Activated T-helper 17 cell treated with anti-CD3 and anti-CD28 coated beads, Interleukin-2, amount 50 U/mL, for 72 hours (primary cell): ENCODE measurements around the gene CFAP53. TPM values are rescaled to one million over a fixed set of nuclear protein-coding genes. Genes with fewer than 3 reads are reported as not detected.
A peak's percentile ranks its signal among the peaks of the same experiment; 100 is the strongest.
"Not testable (repeated sequence)": the region's sequence is repeated elsewhere in the genome, so short reads cannot be mapped to it uniquely, and the experiment has no call there.

ENCODE experiments used
- ATAC-seq: fragments of 150-1000 bp; cut with Tn5 transposase; replicated peaks from 2 replicates; pipeline ENCODE4 v1.10.0; 2021; ENCODE audit warnings: mild to moderate bottlenecking, moderate library complexity
- H3K27ac Mint-ChIP-seq: one replicate; pipeline ENCODE4 v1.8.0; 2022; ENCODE audit warnings: mixed read lengths
- H3K27me3 Mint-ChIP-seq: one replicate; pipeline ENCODE4 v1.8.0; 2022; ENCODE audit warnings: mixed read lengths
- H3K36me3 Mint-ChIP-seq: one replicate; pipeline ENCODE4 v1.8.0; 2022; ENCODE audit warnings: low read depth, mild to moderate bottlenecking, mixed read lengths
- H3K4me1 Mint-ChIP-seq: one replicate; pipeline ENCODE4 v1.8.0; 2022; ENCODE audit warnings: mixed read lengths
- H3K4me3 Mint-ChIP-seq: one replicate; pipeline ENCODE4 v1.8.0; 2022; ENCODE audit warnings: mild to moderate bottlenecking, mixed read lengths
- H3K9me3 Mint-ChIP-seq: one replicate; pipeline ENCODE4 v1.8.0; 2022; ENCODE audit warnings: mixed read lengths
- total RNA-seq, 2 donors: library from RNA; stranded (reverse); gene quantifications; one replicate each; pipeline ENCODE4 v1.2.3, GENCODE V29; 2022

CFAP53 gene
- total RNA-seq, 2 donors from 2014 or later = 0.61 to 3.0 TPM

DNA sequence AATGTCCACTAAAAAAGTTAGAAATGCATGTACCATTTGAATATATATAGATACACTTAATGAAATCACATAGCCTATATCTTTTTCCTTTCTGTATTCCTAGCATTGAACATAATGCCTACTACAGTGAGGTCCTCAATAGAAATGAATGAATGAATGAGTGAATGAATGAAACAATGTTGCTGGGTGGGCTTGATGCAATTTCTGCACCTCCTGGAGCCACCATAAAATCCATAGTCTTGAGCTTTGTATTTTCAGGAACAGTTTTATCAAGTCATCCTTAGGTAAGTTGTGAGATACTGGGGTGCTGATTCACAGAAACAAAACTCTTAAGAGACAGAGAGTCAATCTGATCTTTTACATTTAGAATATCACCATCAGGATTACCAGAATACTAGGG lies 3.3 kb downstream of the CFAP53 start:
- Mint-ChIP-seq H3K27ac (no peak overlapping the region), H3K27me3 (peaks cover 7% of the 10 kb centered on the region), H3K4me3 (no peak overlapping the region)

DNA sequence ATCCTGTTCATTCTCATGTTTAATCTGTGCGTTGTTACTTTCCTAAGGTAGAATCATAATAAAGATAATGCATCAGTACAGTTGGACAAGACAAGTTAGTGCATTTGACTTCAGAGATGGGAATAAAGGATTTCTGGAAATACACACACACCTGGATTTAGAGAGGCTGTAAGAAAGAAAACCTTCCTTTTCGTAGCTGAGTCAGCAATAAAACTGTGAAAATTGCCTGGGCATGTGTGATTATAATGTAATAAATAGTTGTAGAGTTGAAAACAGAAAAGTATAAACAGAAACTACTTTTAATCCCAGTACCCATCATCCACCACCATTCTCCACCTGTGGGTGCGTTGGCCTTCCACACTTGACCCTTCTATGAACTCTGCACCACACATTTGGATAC lies 15.4 kb downstream of the CFAP53 start:
- no peak for ATAC-seq
- Mint-ChIP-seq H3K4me1 (no peaks in the 10 kb centered on the region), H3K9me3 (no peaks in the 10 kb centered on the region)

More for the DNA sequence above, 3.3 kb downstream of the CFAP53 start:
- no peak for ATAC-seq
- Mint-ChIP-seq H3K9me3 (no peaks in the 10 kb centered on the region), H3K4me1 (peaks cover 7% of the 10 kb centered on the region), H3K36me3 (no peaks in the 10 kb centered on the region)

DNA sequence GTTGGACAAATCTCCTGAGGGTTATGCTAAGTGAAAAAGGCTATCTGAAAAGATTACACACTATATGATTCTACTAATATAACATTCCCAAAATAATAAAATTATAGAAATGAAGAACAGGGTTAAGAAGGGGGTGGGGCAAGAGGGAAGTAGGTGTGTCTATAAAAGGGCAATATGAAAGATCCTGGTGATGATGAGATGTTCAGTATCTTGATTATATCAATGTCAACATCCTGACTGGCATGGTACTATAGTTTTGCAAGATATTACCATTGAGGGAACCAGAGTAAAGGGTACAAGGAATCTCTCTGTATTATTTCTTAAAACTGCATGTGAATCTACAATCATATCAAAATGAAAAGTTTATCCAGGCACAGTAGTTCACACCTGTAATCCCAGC lies 16.7 kb downstream of the CFAP53 start:
- no peaks in the 10 kb centered on the region for H3K27me3 Mint-ChIP-seq
- no peak overlapping the region for H3K27ac Mint-ChIP-seq
- no peaks in the 10 kb centered on the region for H3K9me3 Mint-ChIP-seq
- ATAC-seq = no peak
- H3K4me3 Mint-ChIP-seq = no peak overlapping the region
- H3K4me1 Mint-ChIP-seq = no peaks in the 10 kb centered on the region
- no peaks in the 10 kb centered on the region for H3K36me3 Mint-ChIP-seq

More for the DNA sequence above, 15.4 kb downstream of the CFAP53 start:
- Mint-ChIP-seq H3K36me3 (no peaks in the 10 kb centered on the region), H3K4me3 (no peak overlapping the region), H3K27ac (no peak overlapping the region), H3K27me3 (no peaks in the 10 kb centered on the region)

DNA sequence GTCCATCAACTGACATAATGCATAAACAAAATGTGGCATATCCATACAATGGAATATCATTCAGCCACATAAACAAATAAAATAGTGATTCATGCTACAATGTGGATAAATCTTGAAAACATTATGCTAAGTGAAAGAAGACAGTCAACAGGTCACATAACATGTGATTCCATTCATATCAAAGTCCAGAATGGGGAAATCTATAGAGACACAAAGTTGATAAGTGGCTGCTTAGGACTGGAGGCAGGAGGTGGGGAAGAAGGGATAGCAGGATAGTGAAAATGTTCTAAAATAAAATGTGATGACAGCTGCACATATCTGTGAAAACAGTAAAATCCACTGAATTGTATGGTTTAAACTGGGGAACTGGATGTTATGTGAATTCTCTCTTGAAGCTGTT lies 18.7 kb downstream of the CFAP53 start:
- H3K36me3 Mint-ChIP-seq = no peaks in the 10 kb centered on the region
- H3K27ac Mint-ChIP-seq = no peak overlapping the region
- ATAC-seq = no peak
- H3K9me3 Mint-ChIP-seq = no peaks in the 10 kb centered on the region
- H3K4me3 Mint-ChIP-seq = no peak overlapping the region
- no peaks in the 10 kb centered on the region for H3K27me3 Mint-ChIP-seq
- H3K4me1 Mint-ChIP-seq = no peaks in the 10 kb centered on the region

DNA sequence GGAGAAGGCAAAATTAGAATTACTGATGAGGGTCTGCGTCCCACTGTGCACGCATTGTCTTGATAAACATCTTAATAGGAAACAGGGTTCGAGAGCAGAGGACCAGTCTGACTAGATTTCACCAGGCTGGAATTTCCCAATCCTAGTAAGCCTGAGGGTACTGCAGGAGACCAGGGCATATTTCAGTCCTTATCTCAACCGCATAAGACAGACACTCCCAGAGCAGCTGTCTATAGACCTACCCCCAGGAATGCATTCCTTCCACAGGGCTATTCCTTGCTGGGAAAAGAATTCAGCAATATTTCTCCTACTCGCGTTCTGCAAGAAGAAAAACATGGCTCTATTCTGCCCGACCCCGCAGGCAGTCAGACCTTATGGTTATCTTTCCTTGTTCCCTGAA lies 24.5 kb downstream of the CFAP53 start:
- H3K4me3 Mint-ChIP-seq, H3K27me3 Mint-ChIP-seq, H3K36me3 Mint-ChIP-seq, H3K27ac Mint-ChIP-seq, H3K4me1 Mint-ChIP-seq, ATAC-seq: not testable (repeated sequence)
- H3K9me3 Mint-ChIP-seq = peaks cover 10% of the 10 kb centered on the region

DNA sequence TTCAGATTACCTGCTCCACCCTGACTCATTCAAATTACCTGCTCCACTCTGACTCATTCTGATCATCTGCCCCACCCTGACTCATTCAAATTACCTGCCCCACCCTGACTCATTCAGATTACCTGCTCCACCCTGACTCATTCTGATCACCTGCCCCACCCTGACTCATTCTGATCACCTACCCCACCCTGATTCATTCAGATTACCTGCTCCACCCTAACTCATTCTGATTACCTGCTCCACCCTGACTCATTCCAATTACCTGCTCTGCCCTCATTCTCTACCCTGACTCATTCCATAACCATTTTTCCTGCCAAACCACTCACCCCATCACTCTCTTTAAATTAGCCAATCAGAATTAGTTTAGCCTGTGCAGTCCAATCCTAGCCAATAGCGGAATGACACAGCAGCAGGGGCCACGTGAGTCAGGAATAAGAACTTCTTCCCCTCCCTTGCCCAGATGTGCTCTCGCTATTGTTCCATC lies 26.2 kb downstream of the CFAP53 start:
- Mint-ChIP-seq H3K4me3 (no peak overlapping the region), H3K27me3 (peaks cover 8% of the 10 kb centered on the region), H3K4me1 (peaks cover 8% of the 10 kb centered on the region), H3K9me3 (peaks cover 10% of the 10 kb centered on the region), H3K36me3 (peaks cover 8% of the 10 kb centered on the region), H3K27ac (peak overlapping the region; percentile 57)
- ATAC-seq = peak; percentile 85

DNA sequence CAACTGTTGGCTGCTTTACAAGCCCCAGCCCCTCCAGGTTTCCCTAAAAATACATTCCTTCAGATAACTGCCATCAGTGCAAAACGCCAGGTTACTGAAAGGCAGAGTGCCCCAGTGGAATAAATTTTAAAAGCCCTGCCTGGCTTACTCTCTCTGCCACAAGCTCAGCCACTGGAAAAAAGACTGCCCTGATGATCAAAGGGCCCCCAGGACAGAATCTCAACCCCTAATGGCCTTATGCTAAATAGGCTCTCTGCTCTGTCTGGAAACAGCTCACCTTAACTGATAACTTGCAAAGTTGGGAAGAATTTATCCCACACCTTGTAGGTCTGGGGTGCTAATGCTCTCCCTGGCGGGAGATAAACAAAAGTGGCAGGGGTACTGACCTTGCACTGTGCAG lies 33.9 kb downstream of the CFAP53 start:
- Mint-ChIP-seq H3K4me3 (no peak overlapping the region), H3K9me3 (no peaks in the 10 kb centered on the region), H3K4me1 (no peaks in the 10 kb centered on the region), H3K27ac (no peak overlapping the region), H3K27me3 (peaks cover 14% of the 10 kb centered on the region), H3K36me3 (no peaks in the 10 kb centered on the region)
- no peak for ATAC-seq

DNA sequence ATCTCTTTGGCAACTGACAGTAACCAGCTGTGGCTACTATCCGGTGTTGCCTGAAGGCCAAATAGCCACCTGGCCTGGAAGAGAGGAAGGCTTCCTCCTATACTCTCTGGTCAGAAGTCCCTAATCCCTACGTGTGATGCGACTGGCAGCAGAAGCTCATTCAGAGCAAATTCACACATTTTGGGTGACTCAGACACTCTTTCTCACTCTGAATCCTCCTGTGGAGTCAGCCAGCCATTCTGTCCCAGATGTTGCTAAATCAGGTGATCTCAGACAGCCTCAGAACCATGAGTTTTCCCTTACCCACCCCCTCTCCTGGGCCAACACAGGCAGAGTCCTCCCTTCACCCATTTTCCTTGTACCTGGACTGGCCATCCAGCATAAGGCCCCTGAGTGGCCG lies 34.7 kb downstream of the CFAP53 start:
- H3K9me3 Mint-ChIP-seq = no peaks in the 10 kb centered on the region
- no peaks in the 10 kb centered on the region for H3K4me1 Mint-ChIP-seq

DNA sequence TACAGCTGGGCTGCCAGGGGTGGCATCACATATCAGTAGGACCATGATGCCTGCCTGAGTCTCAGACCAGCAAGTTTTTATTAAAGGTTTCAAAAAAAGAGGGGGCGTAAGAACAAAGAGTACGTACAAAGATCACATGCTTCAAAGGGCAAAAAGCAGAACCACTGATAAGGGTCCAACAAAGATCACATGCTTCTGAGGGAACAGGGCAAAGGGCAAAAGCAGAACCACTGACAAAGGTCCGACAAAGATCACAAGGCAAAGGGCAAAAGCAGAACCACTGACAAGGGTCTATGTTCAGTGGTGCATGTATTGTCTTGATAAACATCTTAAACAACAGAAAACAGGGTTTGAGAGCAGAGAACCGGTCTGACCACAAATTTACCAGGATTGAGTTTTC lies 46.0 kb downstream of the CFAP53 start:
- not testable (repeated sequence) for H3K36me3 Mint-ChIP-seq, H3K4me1 Mint-ChIP-seq, ATAC-seq, H3K4me3 Mint-ChIP-seq, H3K27ac Mint-ChIP-seq, H3K9me3 Mint-ChIP-seq
- peaks cover 24% of the 10 kb centered on the region for H3K27me3 Mint-ChIP-seq

More for the DNA sequence above, 34.7 kb downstream of the CFAP53 start:
- ATAC-seq = peak; percentile 93
- peak overlapping the region; percentile 18 for H3K27ac Mint-ChIP-seq
- no peak overlapping the region for H3K4me3 Mint-ChIP-seq
- H3K27me3 Mint-ChIP-seq = peaks cover 11% of the 10 kb centered on the region
- H3K36me3 Mint-ChIP-seq = no peaks in the 10 kb centered on the region

DNA sequence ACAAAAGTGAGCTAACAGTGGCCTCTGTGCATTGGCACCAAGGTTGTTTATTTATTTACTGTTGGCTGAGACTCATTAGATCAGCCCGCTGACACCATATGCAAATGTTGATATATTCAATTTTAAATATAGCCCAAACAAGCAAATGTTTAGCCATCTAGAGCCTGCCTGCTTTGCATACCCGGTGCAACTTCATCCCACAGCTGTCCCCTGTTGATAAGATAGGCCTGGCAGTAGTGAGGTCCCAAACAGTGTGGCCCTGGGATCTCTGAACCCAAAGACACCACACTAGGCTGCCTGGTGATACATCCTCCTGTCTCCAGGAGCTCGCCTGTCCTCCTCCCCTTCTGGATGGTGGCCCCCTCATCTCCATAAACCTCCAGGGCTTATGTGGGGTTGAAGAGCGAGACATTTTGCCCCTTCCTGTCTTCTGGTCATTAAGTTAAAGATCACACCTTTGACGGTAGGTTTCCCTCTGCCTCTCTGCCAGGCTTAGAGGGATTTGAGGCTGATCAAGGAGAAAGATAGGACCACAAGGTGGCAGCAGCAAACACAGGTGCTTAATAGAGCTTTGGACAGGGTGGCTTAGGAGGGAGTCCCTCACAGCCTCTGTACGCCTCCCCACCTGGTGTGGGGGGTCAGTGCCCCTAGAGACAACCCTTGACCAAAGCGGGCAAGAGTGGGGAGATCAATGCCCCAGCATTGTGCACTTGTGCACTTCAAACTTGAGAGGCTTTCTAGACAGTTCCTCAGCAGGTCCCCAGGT lies 47.7 kb downstream of the CFAP53 start:
- Mint-ChIP-seq H3K4me3 (no peak overlapping the region), H3K4me1 (no peaks in the 10 kb centered on the region), H3K27ac (no peak overlapping the region), H3K27me3 (peaks cover 31% of the 10 kb centered on the region), H3K9me3 (peaks cover 3% of the 10 kb centered on the region), H3K36me3 (no peaks in the 10 kb centered on the region)
- ATAC-seq = peak; percentile 60

DNA sequence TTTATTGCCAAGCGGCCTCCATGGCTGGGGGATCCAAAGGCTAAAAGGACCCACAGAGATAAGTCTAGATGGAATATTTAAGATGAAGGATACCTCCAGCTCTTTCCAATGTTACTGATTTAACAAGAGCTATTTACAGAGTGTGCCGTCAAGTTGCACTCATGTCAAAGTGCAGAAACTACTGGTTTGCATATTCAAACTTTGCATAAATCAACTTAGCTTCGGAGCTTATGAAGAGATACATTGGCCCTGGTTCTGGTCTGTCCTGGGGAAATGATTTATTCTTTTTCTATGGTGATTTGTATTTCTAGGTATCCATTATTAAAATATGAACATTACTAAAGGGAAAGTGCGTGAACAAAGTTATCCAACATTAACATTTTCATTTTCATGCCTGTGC lies 57.0 kb downstream of the CFAP53 start:
- Mint-ChIP-seq H3K9me3 (no peaks in the 10 kb centered on the region), H3K27ac (no peak overlapping the region), H3K4me3 (no peak overlapping the region), H3K36me3 (no peaks in the 10 kb centered on the region), H3K4me1 (no peaks in the 10 kb centered on the region), H3K27me3 (peaks cover 43% of the 10 kb centered on the region)
- no peak for ATAC-seq

DNA sequence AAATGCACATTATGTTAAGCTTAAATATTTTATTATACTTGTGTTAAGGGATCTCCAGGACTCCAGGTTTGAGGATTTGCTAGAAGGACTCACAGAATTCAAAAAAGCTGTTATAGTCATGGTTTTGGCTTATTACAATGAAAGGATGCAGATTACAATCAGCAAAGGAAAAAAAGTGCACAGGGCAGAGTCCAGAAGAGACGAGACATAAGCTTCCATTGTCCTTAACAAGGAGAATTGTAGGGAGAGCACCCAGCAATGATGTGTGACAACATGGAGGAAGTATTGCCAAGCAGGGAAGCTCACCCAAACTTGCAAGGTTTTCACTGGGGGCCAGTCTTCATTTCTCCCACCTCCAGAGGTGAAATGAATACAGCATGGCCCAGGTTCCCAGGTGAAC lies 58.6 kb downstream of the CFAP53 start:
- Mint-ChIP-seq H3K27me3 (peaks cover 48% of the 10 kb centered on the region), H3K4me1 (no peaks in the 10 kb centered on the region)

DNA sequence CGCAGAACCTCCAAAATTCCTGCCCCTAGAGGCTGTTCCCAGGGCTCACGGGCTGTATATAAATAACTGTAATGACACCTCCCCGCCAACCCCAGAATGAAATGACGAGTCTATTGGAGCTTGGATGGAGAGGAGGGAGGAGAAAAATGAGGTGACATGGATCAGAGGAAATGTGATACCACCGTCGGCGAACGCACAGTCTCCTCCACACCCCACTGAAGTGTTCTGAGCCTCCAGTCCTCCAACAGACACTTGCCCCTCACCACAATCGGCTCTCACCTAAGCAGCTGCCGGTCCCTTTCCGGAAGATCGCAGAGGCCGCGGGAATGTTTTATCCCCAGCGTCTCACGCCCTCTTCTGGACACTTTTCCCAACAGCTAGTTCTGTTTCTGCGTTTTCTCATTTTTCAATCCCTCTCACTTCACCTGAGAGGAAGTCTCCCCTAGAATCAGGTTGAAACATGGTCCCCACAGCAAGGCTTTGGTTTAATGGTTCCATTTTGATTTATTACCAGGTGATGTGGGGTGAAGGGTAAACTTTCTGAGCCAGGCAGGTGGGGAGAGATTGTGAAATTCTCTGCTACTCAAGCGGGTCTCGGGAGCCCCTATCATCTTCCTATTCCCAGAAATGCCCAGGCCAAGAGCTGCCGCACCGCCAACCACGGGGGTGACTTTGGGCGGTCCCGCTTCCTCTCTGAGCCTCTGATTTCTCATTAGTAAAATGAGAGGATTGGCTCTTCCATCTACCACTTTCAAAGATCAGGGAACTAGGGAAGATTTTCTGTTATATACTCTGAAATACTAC lies 62.3 kb downstream of the CFAP53 start:
- peaks cover 45% of the 10 kb centered on the region for H3K27me3 Mint-ChIP-seq
- H3K4me1 Mint-ChIP-seq = no peaks in the 10 kb centered on the region
- no peak overlapping the region for H3K4me3 Mint-ChIP-seq
- no peak overlapping the region for H3K27ac Mint-ChIP-seq
- H3K9me3 Mint-ChIP-seq = no peaks in the 10 kb centered on the region
- no peak for ATAC-seq
- H3K36me3 Mint-ChIP-seq = no peaks in the 10 kb centered on the region

More for the DNA sequence above, 58.6 kb downstream of the CFAP53 start:
- no peak for ATAC-seq
- Mint-ChIP-seq H3K27ac (no peak overlapping the region), H3K36me3 (no peaks in the 10 kb centered on the region), H3K4me3 (no peak overlapping the region), H3K9me3 (no peaks in the 10 kb centered on the region)

DNA sequence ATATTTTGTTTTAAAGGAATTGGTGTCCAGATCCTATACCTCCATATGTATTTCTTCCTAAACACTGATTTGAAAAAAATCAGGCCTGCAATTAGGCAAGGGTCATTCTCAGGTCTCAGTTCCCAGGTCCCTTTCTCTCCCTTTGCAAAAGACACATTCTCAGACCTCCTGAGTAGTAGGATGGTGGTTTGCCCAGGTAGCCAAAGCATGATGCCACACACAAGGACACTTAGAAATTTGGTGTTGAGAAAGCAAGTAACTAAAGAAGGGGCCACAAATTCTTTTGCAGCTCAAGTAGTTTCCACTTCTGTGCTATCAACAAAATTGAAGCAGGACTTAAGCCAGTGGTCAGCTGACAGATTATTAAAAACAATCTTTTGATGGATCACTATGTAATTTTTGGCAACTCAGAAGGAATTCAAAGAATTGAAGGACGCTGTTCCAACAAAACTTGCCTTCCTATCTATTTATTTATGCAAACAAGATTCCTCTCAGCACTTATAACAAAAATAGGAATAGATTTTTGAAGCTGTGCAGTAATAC lies 64.7 kb downstream of the CFAP53 start:
- Mint-ChIP-seq H3K4me3 (no peak overlapping the region), H3K36me3 (no peaks in the 10 kb centered on the region), H3K4me1 (no peaks in the 10 kb centered on the region), H3K9me3 (no peaks in the 10 kb centered on the region), H3K27ac (no peak overlapping the region), H3K27me3 (peaks cover 58% of the 10 kb centered on the region)
- ATAC-seq = no peak

DNA sequence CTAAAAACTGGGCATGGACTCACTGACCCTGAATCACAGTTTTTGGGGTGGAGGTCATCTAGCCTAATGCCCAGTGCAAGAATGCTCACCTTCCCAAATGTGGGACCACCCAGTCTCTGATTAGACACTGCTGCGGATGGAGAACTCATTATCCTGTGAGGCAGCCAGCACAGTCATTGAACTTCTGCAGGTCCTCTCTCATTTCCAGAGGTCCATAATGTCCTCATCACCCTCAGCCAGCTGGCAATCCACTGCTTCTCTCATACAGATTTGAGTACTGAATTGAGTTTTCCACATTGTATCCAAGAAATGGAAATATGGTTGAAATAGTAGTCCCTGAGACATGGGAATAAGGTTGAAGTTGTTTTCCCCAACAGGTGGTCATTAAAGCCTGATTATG lies 66.4 kb downstream of the CFAP53 start:
- Mint-ChIP-seq H3K27ac (no peak overlapping the region), H3K36me3 (no peaks in the 10 kb centered on the region), H3K9me3 (no peaks in the 10 kb centered on the region), H3K27me3 (peaks cover 57% of the 10 kb centered on the region), H3K4me1 (no peaks in the 10 kb centered on the region), H3K4me3 (no peak overlapping the region)
- no peak for ATAC-seq
